Measurements from ENCODE around the gene FKBP5. TPM values are rescaled to one million over a fixed set of nuclear protein-coding genes. Genes with fewer than 3 reads are reported as not detected.

Gene FKBP5
- total RNA-seq, 1 donor from 2014 or later, result 6.8 TPM

DNA sequence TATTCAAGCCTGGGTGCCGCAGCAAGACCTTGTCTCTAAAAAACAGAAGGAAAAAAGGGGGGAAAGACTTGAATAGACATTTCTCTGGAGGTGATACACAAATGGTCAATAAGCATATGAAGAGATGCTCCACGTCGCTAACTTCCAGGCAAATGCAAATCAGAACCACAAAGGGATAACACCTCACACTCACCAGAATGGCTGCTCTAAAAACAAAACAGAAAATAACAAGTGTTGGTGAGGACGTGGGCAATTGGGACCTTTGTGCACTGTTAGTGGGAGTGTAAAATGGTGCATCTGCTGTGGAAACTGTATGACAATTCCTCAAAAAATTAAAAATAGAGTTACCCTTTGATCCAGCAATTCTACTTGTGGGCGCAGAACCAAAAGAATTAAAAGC lies 127.6 kb downstream of the FKBP5 start:
- H3K4me3 ChIP-seq (ENCODE audit: low read length in 3 of 3), result no peak overlapping the region
- no peaks in the 10 kb centered on the region for H3K9me3 ChIP-seq (ENCODE audit: control insufficient read depth in 3 of 3, low read length in 3 of 3)
- H3K36me3 ChIP-seq (ENCODE audit: control insufficient read depth in 3 of 3, insufficient read depth in 3 of 3, low read length in 3 of 3), result no peaks in the 10 kb centered on the region
- H3K27me3 ChIP-seq (ENCODE audit: control insufficient read depth in 3 of 3, insufficient read depth in 3 of 3, low read length in 3 of 3), result peaks cover 0 to 2% (median 0%) of the 10 kb centered on the region in 3 donors
- H3K9ac ChIP-seq (ENCODE audit: low read depth in 1 of 3, low read length in 3 of 3), result no peak overlapping the region
- no peak overlapping the region for H3K27ac ChIP-seq (ENCODE audit: low read depth, low read length)
- H3K4me1 ChIP-seq (ENCODE audit: control insufficient read depth in 3 of 3, insufficient read depth in 3 of 3, low read length in 3 of 3), result no peaks in the 10 kb centered on the region

DNA sequence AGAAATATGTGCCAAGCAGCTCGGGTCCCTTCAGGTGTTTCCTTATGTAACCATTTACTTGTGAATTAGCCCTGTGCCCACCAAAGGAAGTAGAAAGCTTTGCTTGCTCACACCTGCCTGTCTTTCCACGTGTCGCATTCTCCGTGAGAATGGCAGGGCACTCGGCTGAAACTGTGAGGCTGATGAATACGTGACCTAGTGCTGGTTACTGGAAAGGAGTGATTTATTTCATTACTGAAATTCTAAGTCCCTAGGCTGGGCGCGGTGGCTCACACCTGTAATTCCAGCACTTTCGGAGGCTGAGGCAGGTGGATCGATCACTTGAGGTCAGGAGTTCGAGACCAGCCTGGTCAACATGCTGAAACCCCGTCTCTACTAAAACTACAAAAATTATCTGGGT lies 130.1 kb downstream of the FKBP5 start:
- H3K9me3 ChIP-seq (ENCODE audit: control insufficient read depth in 3 of 3, low read length in 3 of 3), result no peaks in the 10 kb centered on the region
- H3K4me1 ChIP-seq (ENCODE audit: control insufficient read depth in 3 of 3, insufficient read depth in 3 of 3, low read length in 3 of 3), result no peaks in the 10 kb centered on the region
- H3K27me3 ChIP-seq (ENCODE audit: control insufficient read depth in 3 of 3, insufficient read depth in 3 of 3, low read length in 3 of 3), result peaks cover 0 to 2% (median 0%) of the 10 kb centered on the region in 3 donors
- H3K36me3 ChIP-seq (ENCODE audit: control insufficient read depth in 3 of 3, insufficient read depth in 3 of 3, low read length in 3 of 3), result no peaks in the 10 kb centered on the region
- no peak overlapping the region for H3K27ac ChIP-seq (ENCODE audit: low read depth, low read length)
- no peak overlapping the region for H3K4me3 ChIP-seq (ENCODE audit: low read length in 3 of 3)
- no peak overlapping the region for H3K9ac ChIP-seq (ENCODE audit: low read depth in 1 of 3, low read length in 3 of 3)

DNA sequence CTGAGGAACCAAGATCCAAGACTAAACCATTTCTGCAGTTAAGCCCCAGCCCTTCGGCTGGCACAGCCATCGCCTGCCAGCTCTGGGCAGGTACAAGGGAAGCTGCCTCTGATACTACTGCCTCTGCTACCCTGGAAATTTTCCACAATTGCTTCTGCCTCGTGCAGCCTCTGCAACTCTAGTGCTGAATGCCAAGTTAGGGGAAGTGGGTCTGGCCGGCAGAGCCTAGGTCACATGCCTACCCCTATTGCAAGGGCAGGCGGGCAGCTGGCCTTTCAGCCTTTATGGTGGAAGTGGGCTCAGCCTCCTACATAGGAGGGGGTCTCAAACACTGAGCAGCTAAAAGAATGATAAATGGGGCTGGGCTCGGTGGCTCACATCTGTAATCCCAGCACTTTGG lies 131.5 kb downstream of the FKBP5 start:
- no peaks in the 10 kb centered on the region for H3K4me1 ChIP-seq (ENCODE audit: control insufficient read depth in 3 of 3, insufficient read depth in 3 of 3, low read length in 3 of 3)
- H3K4me3 ChIP-seq (ENCODE audit: low read length in 3 of 3), result no peak overlapping the region
- no peak overlapping the region for H3K9ac ChIP-seq (ENCODE audit: low read depth in 1 of 3, low read length in 3 of 3)
- no peak overlapping the region for H3K27ac ChIP-seq (ENCODE audit: low read depth, low read length)
- no peaks in the 10 kb centered on the region for H3K9me3 ChIP-seq (ENCODE audit: control insufficient read depth in 3 of 3, low read length in 3 of 3)
- no peaks in the 10 kb centered on the region for H3K36me3 ChIP-seq (ENCODE audit: control insufficient read depth in 3 of 3, insufficient read depth in 3 of 3, low read length in 3 of 3)
- peaks cover 0 to 2% (median 0%) of the 10 kb centered on the region in 3 donors for H3K27me3 ChIP-seq (ENCODE audit: control insufficient read depth in 3 of 3, insufficient read depth in 3 of 3, low read length in 3 of 3)

- no peak overlapping the region for H3K27ac ChIP-seq (ENCODE audit: low read depth, low read length)
- H3K4me1 ChIP-seq (ENCODE audit: control insufficient read depth in 3 of 3, insufficient read depth in 3 of 3, low read length in 3 of 3), result no peaks in the 10 kb centered on the region
- H3K36me3 ChIP-seq (ENCODE audit: control insufficient read depth in 3 of 3, insufficient read depth in 3 of 3, low read length in 3 of 3), result no peaks in the 10 kb centered on the region
- no peak overlapping the region for H3K9ac ChIP-seq (ENCODE audit: low read depth in 1 of 3, low read length in 3 of 3)
- H3K9me3 ChIP-seq (ENCODE audit: control insufficient read depth in 3 of 3, low read length in 3 of 3), result peaks cover 0 to 3% (median 0%) of the 10 kb centered on the region in 3 donors
- H3K4me3 ChIP-seq (ENCODE audit: low read length in 3 of 3), result no peak overlapping the region
- H3K27me3 ChIP-seq (ENCODE audit: control insufficient read depth in 3 of 3, insufficient read depth in 3 of 3, low read length in 3 of 3), result peaks cover 0 to 2% (median 0%) of the 10 kb centered on the region in 3 donors
Observed at GRCh38 chr6:35554811-35555210, 133.9 kb downstream of the FKBP5 start.

GRCh38 chr6:35553315-35553714 lies 135.4 kb downstream of the FKBP5 start:
- no peak overlapping the region for H3K27ac ChIP-seq (ENCODE audit: low read depth, low read length)

DNA sequence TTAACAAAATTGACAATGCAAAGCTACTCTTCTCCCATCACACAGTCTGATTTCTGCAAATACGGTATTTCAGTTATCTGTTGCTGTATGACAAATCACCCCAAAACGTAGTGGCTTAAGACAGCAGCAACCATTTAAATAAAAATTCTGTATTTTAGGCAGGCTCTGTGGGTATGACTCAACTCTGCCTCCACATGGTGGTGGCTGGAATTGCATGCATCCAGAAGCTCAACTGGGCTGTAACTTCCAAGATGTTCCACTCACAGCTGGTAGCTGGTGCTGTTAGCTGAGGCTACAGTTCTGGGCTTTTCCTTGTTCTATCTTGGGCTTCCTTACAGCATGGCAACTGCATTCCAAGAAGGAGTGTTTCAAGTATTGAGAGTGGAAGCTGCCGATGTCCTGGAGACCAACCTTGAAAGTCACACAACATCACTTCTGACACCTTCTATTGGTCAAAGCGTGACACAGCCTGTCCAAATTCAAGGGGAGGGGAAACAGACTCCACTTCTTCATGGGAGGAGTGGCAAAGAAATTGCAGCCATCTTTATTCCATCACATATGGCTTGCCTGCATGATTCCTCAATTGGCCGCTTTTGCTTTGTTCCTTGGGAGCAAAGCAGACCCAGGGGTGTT lies 136.3 kb downstream of the FKBP5 start:
- H3K4me1 ChIP-seq (ENCODE audit: control insufficient read depth in 3 of 3, insufficient read depth in 3 of 3, low read length in 3 of 3), result no peaks in the 10 kb centered on the region

More at GRCh38 chr6:35553315-35553714, 135.4 kb downstream of the FKBP5 start:
- no peaks in the 10 kb centered on the region for H3K4me1 ChIP-seq (ENCODE audit: control insufficient read depth in 3 of 3, insufficient read depth in 3 of 3, low read length in 3 of 3)
- H3K9me3 ChIP-seq (ENCODE audit: control insufficient read depth in 3 of 3, low read length in 3 of 3), result peaks cover 0 to 3% (median 0%) of the 10 kb centered on the region in 3 donors
- no peak overlapping the region for H3K4me3 ChIP-seq (ENCODE audit: low read length in 3 of 3)
- H3K27me3 ChIP-seq (ENCODE audit: control insufficient read depth in 3 of 3, insufficient read depth in 3 of 3, low read length in 3 of 3), result no peaks in the 10 kb centered on the region
- no peaks in the 10 kb centered on the region for H3K36me3 ChIP-seq (ENCODE audit: control insufficient read depth in 3 of 3, insufficient read depth in 3 of 3, low read length in 3 of 3)
- no peak overlapping the region for H3K9ac ChIP-seq (ENCODE audit: low read depth in 1 of 3, low read length in 3 of 3)

DNA sequence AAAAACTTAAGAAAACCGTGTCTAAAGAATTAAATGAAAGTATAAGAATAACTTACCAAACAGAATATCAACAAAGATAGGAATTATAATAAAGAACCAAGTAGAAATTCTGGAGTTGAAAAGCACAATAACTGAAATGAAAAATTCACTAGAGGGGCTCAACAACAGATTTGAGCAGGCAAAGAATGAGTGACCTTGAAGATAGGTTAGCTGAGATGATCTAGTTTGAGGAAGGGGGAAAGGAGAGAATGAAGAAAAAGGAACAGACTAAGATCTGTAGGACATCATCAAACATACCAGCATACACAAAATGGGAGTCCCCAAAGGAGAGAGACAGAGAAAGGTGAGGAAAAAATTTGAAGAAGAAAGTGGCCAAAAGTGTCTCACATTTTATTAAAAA lies 138.3 kb downstream of the FKBP5 start:
- no peaks in the 10 kb centered on the region for H3K4me1 ChIP-seq (ENCODE audit: control insufficient read depth in 3 of 3, insufficient read depth in 3 of 3, low read length in 3 of 3)
- peaks cover 0 to 3% (median 0%) of the 10 kb centered on the region in 3 donors for H3K9me3 ChIP-seq (ENCODE audit: control insufficient read depth in 3 of 3, low read length in 3 of 3)
- no peaks in the 10 kb centered on the region for H3K36me3 ChIP-seq (ENCODE audit: control insufficient read depth in 3 of 3, insufficient read depth in 3 of 3, low read length in 3 of 3)
- H3K9ac ChIP-seq (ENCODE audit: low read depth in 1 of 3, low read length in 3 of 3), result no peak overlapping the region
- H3K27me3 ChIP-seq (ENCODE audit: control insufficient read depth in 3 of 3, insufficient read depth in 3 of 3, low read length in 3 of 3), result peaks cover 0 to 5% (median 4%) of the 10 kb centered on the region in 3 donors
- no peak overlapping the region for H3K4me3 ChIP-seq (ENCODE audit: low read length in 3 of 3)
- H3K27ac ChIP-seq (ENCODE audit: low read depth, low read length), result no peak overlapping the region

More for the DNA sequence above, 136.3 kb downstream of the FKBP5 start:
- Histone ChIP-seq H3K27me3 (ENCODE audit: control insufficient read depth in 3 of 3, insufficient read depth in 3 of 3, low read length in 3 of 3) (peaks cover 0 to 4% (median under 1%) of the 10 kb centered on the region in 3 donors), H3K9ac (ENCODE audit: low read depth in 1 of 3, low read length in 3 of 3) (no peak overlapping the region), H3K4me3 (ENCODE audit: low read length in 3 of 3) (no peak overlapping the region), H3K9me3 (ENCODE audit: control insufficient read depth in 3 of 3, low read length in 3 of 3) (peaks cover 0 to 3% (median 0%) of the 10 kb centered on the region in 3 donors), H3K27ac (ENCODE audit: low read depth, low read length) (no peak overlapping the region), H3K36me3 (ENCODE audit: control insufficient read depth in 3 of 3, insufficient read depth in 3 of 3, low read length in 3 of 3) (no peaks in the 10 kb centered on the region)

DNA sequence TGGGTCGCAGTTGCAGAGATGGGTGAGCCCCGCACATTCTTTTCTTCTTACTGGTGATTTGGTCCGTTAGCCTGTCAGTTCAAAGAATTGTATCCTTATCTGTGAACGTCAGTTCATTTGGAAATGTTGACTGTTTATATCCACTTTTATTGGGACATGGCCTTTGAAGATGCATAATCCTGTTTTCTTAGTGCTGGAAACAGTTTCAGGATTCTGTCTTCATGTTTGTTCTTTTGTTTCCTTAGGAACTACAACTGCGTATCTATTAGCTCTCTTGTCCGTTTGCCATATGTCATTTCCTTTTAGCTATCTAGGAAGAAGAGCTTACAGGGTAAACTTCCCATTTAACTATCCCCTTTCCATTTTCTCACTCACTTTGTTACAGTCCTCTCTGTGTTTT lies 141.0 kb downstream of the FKBP5 start:
- no peak overlapping the region for H3K4me3 ChIP-seq (ENCODE audit: low read length in 3 of 3)
- H3K36me3 ChIP-seq (ENCODE audit: control insufficient read depth in 3 of 3, insufficient read depth in 3 of 3, low read length in 3 of 3), result no peaks in the 10 kb centered on the region
- peaks cover 0 to 13% (median 7%) of the 10 kb centered on the region in 3 donors for H3K27me3 ChIP-seq (ENCODE audit: control insufficient read depth in 3 of 3, insufficient read depth in 3 of 3, low read length in 3 of 3)
- H3K9me3 ChIP-seq (ENCODE audit: control insufficient read depth in 3 of 3, low read length in 3 of 3), result peaks cover 0 to 3% (median 0%) of the 10 kb centered on the region in 3 donors
- no peaks in the 10 kb centered on the region for H3K4me1 ChIP-seq (ENCODE audit: control insufficient read depth in 3 of 3, insufficient read depth in 3 of 3, low read length in 3 of 3)
- H3K9ac ChIP-seq (ENCODE audit: low read depth in 1 of 3, low read length in 3 of 3), result no peak overlapping the region
- no peak overlapping the region for H3K27ac ChIP-seq (ENCODE audit: low read depth, low read length)

DNA sequence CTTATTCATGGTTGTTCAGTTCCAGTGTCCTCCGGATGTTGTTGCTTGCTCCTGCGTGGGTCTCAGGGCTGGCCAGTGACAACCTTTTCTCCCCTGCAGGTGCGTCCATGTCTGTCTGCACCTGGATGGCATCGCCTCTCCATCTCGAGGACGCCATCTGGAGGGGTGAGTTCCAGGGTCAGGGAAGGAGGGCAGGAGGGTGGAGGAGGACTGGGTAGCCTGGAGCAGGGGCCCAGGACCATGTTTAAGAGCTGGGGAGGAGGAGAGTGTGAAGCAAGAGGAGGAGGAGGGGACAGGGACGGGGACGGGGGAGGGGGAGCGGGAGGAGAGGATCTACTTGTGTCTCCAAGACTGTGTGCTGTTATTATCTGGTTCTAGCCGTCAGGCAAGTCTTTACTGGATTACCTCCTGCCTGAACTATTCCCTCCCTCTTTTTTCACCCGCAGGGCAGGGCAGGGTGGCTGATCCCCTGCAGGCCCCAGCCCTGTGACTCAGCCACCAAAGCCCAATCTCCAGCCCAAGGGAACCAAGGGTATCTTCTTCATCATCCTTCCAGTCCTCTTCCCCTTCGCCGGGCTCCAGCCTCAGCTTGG lies 143.8 kb downstream of the FKBP5 start:
- Histone ChIP-seq H3K27me3 (ENCODE audit: control insufficient read depth in 3 of 3, insufficient read depth in 3 of 3, low read length in 3 of 3) (peaks cover 0 to 13% (median 7%) of the 10 kb centered on the region in 3 donors), H3K27ac (ENCODE audit: low read depth, low read length) (no peak overlapping the region), H3K9ac (ENCODE audit: low read depth in 1 of 3, low read length in 3 of 3) (no peak overlapping the region), H3K9me3 (ENCODE audit: control insufficient read depth in 3 of 3, low read length in 3 of 3) (no peaks in the 10 kb centered on the region), H3K4me1 (ENCODE audit: control insufficient read depth in 3 of 3, insufficient read depth in 3 of 3, low read length in 3 of 3) (no peaks in the 10 kb centered on the region), H3K4me3 (ENCODE audit: low read length in 3 of 3) (no peak overlapping the region), H3K36me3 (ENCODE audit: control insufficient read depth in 3 of 3, insufficient read depth in 3 of 3, low read length in 3 of 3) (no peaks in the 10 kb centered on the region)

DNA sequence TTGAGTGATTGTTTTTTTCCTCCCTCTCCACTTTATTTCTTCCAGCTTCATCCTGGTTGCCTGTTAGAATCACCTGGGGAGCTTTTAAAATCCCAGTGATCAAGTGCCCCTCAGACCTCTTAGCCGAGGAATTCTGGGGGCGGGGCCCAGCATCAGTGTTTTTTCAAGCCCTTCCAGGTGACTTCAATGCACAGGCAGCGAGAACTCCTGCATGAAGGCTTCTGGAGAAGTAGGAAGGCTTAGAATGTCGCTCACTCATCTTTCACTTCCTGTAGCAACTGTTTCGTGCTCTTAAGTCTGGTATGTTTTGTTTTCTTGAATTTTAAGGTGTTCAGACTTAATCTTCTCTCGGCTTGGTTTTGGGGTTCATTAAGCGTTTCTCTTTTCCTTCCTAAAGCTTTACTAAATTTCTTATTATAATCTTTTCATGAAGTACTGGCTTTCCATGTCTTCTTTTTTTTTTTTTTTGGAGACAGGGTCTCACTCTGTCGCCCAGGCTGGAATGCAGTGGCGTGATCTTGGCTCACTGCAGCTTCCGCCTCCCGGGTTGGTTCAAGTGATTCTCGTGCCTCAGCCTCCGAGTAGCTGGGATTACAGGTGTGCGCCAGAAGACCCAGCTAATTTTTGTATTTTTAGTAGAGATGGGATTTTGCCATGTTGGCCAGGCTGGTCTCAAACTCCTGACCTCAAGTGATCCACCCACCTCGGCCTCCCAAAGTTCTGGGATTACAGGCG lies 145.1 kb downstream of the FKBP5 start:
- Histone ChIP-seq H3K9ac (ENCODE audit: low read depth in 1 of 3, low read length in 3 of 3) (no peak overlapping the region), H3K27me3 (ENCODE audit: control insufficient read depth in 3 of 3, insufficient read depth in 3 of 3, low read length in 3 of 3) (peaks cover 0 to 13% (median 7%) of the 10 kb centered on the region in 3 donors), H3K27ac (ENCODE audit: low read depth, low read length) (no peak overlapping the region), H3K9me3 (ENCODE audit: control insufficient read depth in 3 of 3, low read length in 3 of 3) (no peaks in the 10 kb centered on the region), H3K4me1 (ENCODE audit: control insufficient read depth in 3 of 3, insufficient read depth in 3 of 3, low read length in 3 of 3) (no peaks in the 10 kb centered on the region), H3K4me3 (ENCODE audit: low read length in 3 of 3) (no peak overlapping the region), H3K36me3 (ENCODE audit: control insufficient read depth in 3 of 3, insufficient read depth in 3 of 3, low read length in 3 of 3) (no peaks in the 10 kb centered on the region)

Measured in skeletal muscle tissue (tissue), 4 donors.